ENCODE data around the gene FBXL20.

Gene FBXL20

GRCh38 chr17:39244600-39245570 lies 156.5 kb downstream of the FBXL20 start:
- peak; percentile 85 to 88 for DNase-seq

GRCh38 chr17:39244016-39244599 lies 157.3 kb downstream of the FBXL20 start:
- no peak for DNase-seq

- DNase-seq = no peak
These were observed 158.3 kb downstream of the FBXL20 start for GRCh38 chr17:39243155-39243554.

GRCh38 chr17:39240631-39241030 lies 160.8 kb downstream of the FBXL20 start:
- no peak for DNase-seq

GRCh38 chr17:39239640-39240314 lies 161.6 kb downstream of the FBXL20 start:
- DNase-seq = peak; percentile 57 to 73

GRCh38 chr17:39238311-39238972 lies 163.0 kb downstream of the FBXL20 start:
- DNase-seq = peak; percentile 36 to 51

GRCh38 chr17:39237586-39237985 lies 163.8 kb downstream of the FBXL20 start:
- no peak for DNase-seq

- no peak for DNase-seq
These were observed 164.4 kb downstream of the FBXL20 start for GRCh38 chr17:39236981-39237441.

- DNase-seq = no peak
These were observed 164.9 kb downstream of the FBXL20 start for GRCh38 chr17:39236450-39236927.

GRCh38 chr17:39235555-39236449 lies 165.6 kb downstream of the FBXL20 start:
- DNase-seq = peak; percentile 36 to 58

- peak; percentile 34 to 56 for DNase-seq
These were observed 169.6 kb downstream of the FBXL20 start for GRCh38 chr17:39231591-39232551.

GRCh38 chr17:39231091-39231561 lies 170.3 kb downstream of the FBXL20 start:
- DNase-seq = no peak

GRCh38 chr17:39230361-39230760 lies 171.1 kb downstream of the FBXL20 start:
- DNase-seq = no peak

GRCh38 chr17:39229274-39229913 lies 172.0 kb downstream of the FBXL20 start:
- no peak for DNase-seq

GRCh38 chr17:39227364-39227919 lies 174.0 kb downstream of the FBXL20 start:
- DNase-seq = no peak

GRCh38 chr17:39225959-39226683 lies 175.3 kb downstream of the FBXL20 start:
- DNase-seq = peak in 1 of 2 donors; percentile 37

GRCh38 chr17:39225308-39225958 lies 176.0 kb downstream of the FBXL20 start, which contains the start of gene STAC2:
Gene STAC2 (minus strand): TSS chr17:39225945. CDS start chr17:39225502, 443 bp downstream.
- DNase-seq = no peak

GRCh38 chr17:39224778-39225307 lies 176.6 kb downstream of the FBXL20 start:
- no peak for DNase-seq
